GM18505 (cell line): ENCODE results near the gene MLH1.

Experiments
- ATAC-seq: cut with Tn5 transposase; IDR thresholded peaks from one replicate; pipeline ENCODE4 v1.9.1; 2021; ENCODE audit not compliant: unreplicated experiment
- POLR2A ChIP-seq: IDR thresholded peaks from 4 replicates; pipeline ENCODE4 v1.6.1; 2011; ENCODE audit warnings: borderline replicate concordance; ENCODE audit not compliant: insufficient read depth, insufficient read length; ENCODE audit errors: extremely low read depth

MLH1 gene

GRCh38 chr3:37096975-37097374, 103.7 kb downstream of the MLH1 start:
- no peak for TF ChIP-seq POLR2A
- no peak for ATAC-seq

- TF ChIP-seq POLR2A = no peak
- ATAC-seq = no peak
Measured at GRCh38 chr3:37097776-37098175, 104.5 kb downstream of the MLH1 start.

GRCh38 chr3:37098884-37099283, 105.6 kb downstream of the MLH1 start:
- TF ChIP-seq POLR2A = no peak
- no peak for ATAC-seq

GRCh38 chr3:37099469-37099868, 106.2 kb downstream of the MLH1 start:
- ATAC-seq = no peak
- no peak for TF ChIP-seq POLR2A

GRCh38 chr3:37100411-37100810, 107.1 kb downstream of the MLH1 start:
- no peak for ATAC-seq
- TF ChIP-seq POLR2A = no peak
